Spinal cord (tissue), 10 donors: ENCODE measurements around the gene METTL3. TPM values are rescaled to one million over a fixed set of nuclear protein-coding genes. Genes with fewer than 3 reads are reported as not detected.
A peak's percentile ranks its signal among the peaks of the same experiment; 100 is the strongest.

Source experiments
- DNase-seq, 6 donors: peaks; one replicate each; pipeline versions ENCODE4 v3.0.0 to v3.0.0-alpha.2; 2013 to 2015; ENCODE audit warnings: low spot score in 6 of 6, low read depth in 4 of 6
- H3K27ac ChIP-seq: one replicate; pipeline ENCODE4 v1.5.1; 2013; ENCODE audit warnings: low read depth, low read length, control low read depth
- H3K27me3 ChIP-seq: one replicate; pipeline ENCODE4 v1.6.1; 2013; ENCODE audit warnings: low read length; ENCODE audit not compliant: control insufficient read depth, insufficient read depth
- H3K36me3 ChIP-seq: one replicate; pipeline ENCODE4 v1.6.1; 2013; ENCODE audit warnings: low read length; ENCODE audit not compliant: control insufficient read depth, insufficient read depth
- H3K4me1 ChIP-seq: one replicate; pipeline ENCODE4 v1.6.1; 2013; ENCODE audit warnings: low read length; ENCODE audit not compliant: control insufficient read depth, insufficient read depth
- H3K4me3 ChIP-seq: one replicate; pipeline ENCODE4 v1.5.1; 2013; ENCODE audit warnings: low read depth, low read length, control low read depth
- H3K9me3 ChIP-seq: one replicate; pipeline ENCODE4 v1.6.1; 2013; ENCODE audit warnings: low read length; ENCODE audit not compliant: control insufficient read depth, insufficient read depth
- WGBS: methylation state at CpG from one replicate; pipeline ENCODE4 v1.1.5; 2013; ENCODE audit warnings: missing lambda C conversion rate; ENCODE audit not compliant: insufficient coverage; 5-methylcytosine and 5-hydroxymethylcytosine counted together
- polyA plus RNA-seq, 2 donors: library from polyadenylated mRNA; unstranded; fragments of 120-200 nt; gene quantifications; one replicate each; pipeline ENCODE4 v1.2.1, GENCODE V29; 2013; ENCODE audit not compliant: insufficient read length in 2 of 2
- total RNA-seq, 2 donors: library from RNA; depleted of rRNA in 1 of 2; stranded (reverse); fragments of 120-200 nt in 1 of 2; fragments of >200 nt in 1 of 2; gene quantifications; one replicate each; pipeline versions ENCODE4 v1.2.3 to v1.2.4, GENCODE V29; 2013 to 2014
- donor health status: healthy.

The METTL3 gene
- total and polyA plus RNA-seq, 4 donors: 64.9 to 79.0 (median 76.7) TPM

DNA sequence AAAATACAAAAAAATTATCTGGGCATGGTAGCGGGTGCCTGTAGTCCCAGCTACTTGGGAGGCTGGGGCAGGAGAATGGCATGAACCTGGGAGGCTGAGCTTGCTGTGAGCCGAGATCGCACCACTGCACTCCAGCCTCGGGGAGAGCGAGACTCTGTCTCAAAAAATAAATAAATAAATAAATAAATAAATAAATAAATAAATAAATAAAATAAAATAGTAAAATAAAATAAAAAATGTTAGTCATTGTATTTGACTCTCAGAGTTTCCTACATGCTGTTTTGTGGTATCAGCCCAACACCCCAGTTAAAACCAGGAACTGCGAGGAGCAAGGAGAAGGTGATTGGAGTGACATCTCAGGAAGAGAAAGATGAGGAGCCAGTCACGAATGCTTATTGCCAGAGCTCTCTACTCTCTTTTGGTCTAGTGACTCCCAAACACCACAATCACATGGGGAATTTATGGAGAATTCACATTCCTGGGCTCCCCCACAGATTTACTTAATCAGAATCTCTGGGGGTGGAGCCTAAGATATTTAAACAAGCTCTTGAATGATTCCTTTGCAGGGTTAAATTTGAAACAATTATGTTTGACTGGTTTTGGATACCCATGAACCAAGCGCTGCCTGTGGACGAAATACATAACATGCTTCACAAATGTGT, 30.4 kb upstream of the METTL3 start:
- 90% methylated on average over 2 of the region's 9 CpGs for WGBS
- H3K27ac ChIP-seq: no peak overlapping the region
- H3K4me3 ChIP-seq: no peak overlapping the region
- H3K4me1 ChIP-seq: peaks cover 12% of the 10 kb centered on the region
- H3K9me3 ChIP-seq: no peaks in the 10 kb centered on the region
- no peak for DNase-seq
- no peaks in the 10 kb centered on the region for H3K27me3 ChIP-seq
- no peaks in the 10 kb centered on the region for H3K36me3 ChIP-seq

DNA sequence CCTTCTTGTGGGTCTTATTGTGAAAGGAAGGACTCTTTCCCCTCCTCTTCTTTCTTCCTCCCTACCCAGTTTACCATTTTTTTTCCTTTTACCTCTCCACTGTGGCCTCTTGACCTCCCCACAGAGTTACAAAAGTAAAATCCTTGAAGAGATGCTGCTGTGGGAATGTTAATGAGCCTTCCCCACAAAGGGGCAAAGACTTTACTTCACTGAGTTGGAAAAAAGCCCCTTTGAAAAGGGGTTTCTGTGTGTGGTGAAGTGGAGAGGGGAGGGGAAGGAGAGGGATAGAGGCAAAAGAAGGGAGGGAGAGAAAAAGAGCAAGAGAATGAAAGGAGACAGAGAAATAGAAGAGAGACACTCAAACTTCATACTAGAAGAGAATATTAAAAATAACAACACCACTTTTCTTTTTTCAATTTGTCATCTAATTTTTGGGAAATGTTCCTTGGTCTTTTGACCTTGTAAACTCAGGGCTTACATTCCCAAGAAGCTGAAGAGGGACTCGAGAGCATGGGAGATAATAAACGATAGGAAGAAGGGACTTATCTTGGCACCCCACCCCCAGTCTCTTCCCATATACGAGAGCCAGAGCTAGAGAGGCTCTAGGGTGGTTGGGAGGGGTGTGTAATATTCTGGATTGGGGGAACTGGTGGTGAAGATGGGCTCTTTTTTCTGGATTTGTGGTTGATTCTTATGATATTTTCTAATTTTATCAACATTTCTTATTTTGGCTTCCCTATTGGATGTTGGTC, 28.2 kb upstream of the METTL3 start:
- peak in 3 of 6 donors; percentile 69 to 90 (median 88) for DNase-seq
- H3K27me3 ChIP-seq: no peaks in the 10 kb centered on the region
- peaks cover 18% of the 10 kb centered on the region for H3K4me1 ChIP-seq
- no peaks in the 10 kb centered on the region for H3K36me3 ChIP-seq
- H3K9me3 ChIP-seq: no peaks in the 10 kb centered on the region
- no CpG with 5 or more reads among the region's 3 CpGs for WGBS
- no peak overlapping the region for H3K4me3 ChIP-seq
- H3K27ac ChIP-seq: peak overlapping the region; percentile 79

DNA sequence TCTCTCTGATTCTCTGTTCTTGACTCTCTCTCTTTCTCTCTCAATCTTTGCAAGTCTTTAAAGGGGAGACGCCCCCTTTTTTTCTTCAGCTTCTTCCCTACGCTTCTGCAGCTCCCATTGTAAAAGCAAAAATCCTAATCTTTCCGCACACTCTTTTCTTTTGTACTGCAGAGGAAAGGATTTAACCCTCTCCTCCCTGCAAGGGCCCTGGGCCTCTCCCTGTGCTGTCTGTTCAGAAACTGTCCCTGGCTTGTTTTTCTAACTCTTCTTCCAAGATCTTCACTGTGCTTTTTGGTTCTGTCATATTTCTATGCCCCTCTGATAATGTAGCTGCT, 25.9 kb upstream of the METTL3 start:
- no peaks in the 10 kb centered on the region for H3K27me3 ChIP-seq
- H3K4me1 ChIP-seq: peaks cover 15% of the 10 kb centered on the region
- H3K4me3 ChIP-seq: peak overlapping the region; percentile 63
- WGBS: 0% methylated on average over 3 of the region's 3 CpGs
- peak in 1 of 6 donors; percentile 59 for DNase-seq
- H3K36me3 ChIP-seq: no peaks in the 10 kb centered on the region
- H3K9me3 ChIP-seq: no peaks in the 10 kb centered on the region
- peak overlapping the region; percentile 84 for H3K27ac ChIP-seq

DNA sequence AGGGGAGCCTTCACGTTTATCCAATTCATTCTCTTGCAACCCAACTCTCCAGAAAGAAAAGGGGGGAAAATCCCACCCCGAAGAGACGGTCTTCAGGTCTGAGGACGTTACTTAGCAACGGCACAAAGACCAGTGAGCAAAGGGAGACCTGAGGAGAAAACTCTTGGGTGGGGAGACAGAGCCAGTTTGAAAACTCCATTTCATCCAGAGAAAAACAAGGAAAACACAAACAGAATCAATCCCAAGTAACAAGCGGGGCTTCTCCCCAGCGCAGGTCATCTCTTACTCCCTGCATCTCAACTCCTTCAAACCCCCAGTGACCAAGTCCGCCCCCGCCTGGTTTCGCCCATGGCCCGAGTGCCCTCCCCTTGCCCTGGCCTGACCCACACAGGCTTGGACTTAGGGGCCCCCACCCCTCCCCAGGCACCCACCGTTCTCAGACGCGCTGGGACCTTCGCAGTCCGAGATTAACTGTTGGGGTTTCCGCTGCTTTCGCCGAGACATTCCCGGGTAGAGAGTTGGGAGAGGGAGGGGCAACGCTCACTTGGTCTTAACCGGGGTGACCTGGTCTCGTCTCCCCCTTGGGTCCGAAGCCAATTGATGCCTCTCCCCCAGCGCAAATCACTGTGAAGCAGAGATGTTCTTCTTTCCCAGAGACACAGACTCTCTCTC, 25.4 kb upstream of the METTL3 start:
- no peaks in the 10 kb centered on the region for H3K9me3 ChIP-seq
- H3K36me3 ChIP-seq: no peaks in the 10 kb centered on the region
- H3K4me1 ChIP-seq: peaks cover 15% of the 10 kb centered on the region
- peak overlapping the region; percentile 84 for H3K27ac ChIP-seq
- H3K27me3 ChIP-seq: no peaks in the 10 kb centered on the region
- DNase-seq: peak in 3 of 6 donors; percentile 71 to 90 (median 83)
- WGBS: 0% methylated on average over 18 of the region's 25 CpGs
- peak overlapping the region; percentile 63 for H3K4me3 ChIP-seq

DNA sequence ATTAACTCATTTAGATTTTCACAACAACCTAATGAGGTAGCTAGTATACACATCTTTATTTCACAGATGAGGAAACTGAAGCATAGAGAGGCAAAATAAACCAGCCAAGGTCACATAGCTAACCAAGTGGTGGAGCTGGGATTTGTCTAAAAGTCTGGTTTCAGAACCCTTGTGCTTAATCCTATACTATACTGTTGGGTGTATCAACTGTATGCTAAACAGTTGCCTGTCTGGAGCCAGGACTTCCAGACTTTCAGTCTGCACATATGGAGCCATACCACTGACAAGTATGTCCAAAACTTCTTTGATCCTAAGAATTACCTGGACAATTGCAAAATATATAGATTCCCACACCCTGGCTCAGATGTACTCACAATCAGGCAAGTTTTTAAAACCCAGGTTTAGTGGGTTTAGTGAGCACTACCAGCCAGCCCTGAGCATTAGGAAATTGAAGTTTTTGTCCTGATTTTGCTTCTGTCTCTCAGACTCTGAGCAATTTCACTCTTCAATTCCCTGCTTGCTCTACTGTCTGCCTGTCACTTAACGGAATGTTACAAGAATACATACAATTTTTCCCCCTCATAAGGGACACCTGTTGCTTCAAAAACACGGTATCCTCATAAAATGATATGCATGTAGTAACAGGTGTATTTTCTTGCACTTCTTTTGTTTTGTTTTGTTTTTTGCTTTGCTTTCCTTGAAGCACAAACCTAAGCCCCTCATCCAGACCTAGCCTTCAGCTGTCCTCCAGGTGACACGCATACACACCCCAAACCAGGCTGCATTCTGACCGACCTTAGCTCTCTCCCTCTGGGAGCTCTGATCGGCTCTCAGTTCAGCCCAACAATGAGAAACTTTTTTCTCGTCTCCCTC, 24.6 kb upstream of the METTL3 start:
- Histone ChIP-seq H3K27me3 (no peaks in the 10 kb centered on the region), H3K4me3 (peak overlapping the region; percentile 63), H3K36me3 (no peaks in the 10 kb centered on the region), H3K27ac (peak overlapping the region; percentile 84), H3K9me3 (no peaks in the 10 kb centered on the region), H3K4me1 (peaks cover 15% of the 10 kb centered on the region)
- DNase-seq: no peak
- 6% methylated on average over 4 of the region's 6 CpGs for whole genome bisulfite sequencing

DNA sequence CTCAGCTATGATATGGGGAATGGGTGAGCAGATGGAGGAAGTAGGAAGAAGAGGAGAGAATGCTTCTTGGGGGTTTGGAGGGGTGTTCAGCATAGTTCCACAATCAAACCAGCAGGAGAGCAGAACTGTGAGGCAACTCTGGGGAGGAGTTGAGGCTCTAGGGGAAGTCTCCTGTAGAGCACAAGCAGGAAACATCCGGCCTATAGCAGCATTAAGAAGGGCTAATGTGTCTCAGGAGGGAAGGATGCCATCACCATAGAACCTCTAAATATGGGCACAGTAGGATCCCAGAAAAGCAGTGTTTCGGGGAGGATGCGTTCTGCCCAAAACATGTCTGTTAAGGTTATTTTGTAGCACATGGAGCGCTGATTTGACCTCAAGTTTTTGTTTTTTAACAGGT, 23.4 kb upstream of the METTL3 start:
- Histone ChIP-seq H3K9me3 (no peaks in the 10 kb centered on the region), H3K36me3 (no peaks in the 10 kb centered on the region), H3K4me3 (peak overlapping the region; percentile 63), H3K4me1 (peaks cover 15% of the 10 kb centered on the region), H3K27ac (peak overlapping the region; percentile 61), H3K27me3 (no peaks in the 10 kb centered on the region)
- peak in 1 of 6 donors; percentile 64 for DNase-seq
- WGBS: 60% methylated on average over 1 of the region's 4 CpGs

DNA sequence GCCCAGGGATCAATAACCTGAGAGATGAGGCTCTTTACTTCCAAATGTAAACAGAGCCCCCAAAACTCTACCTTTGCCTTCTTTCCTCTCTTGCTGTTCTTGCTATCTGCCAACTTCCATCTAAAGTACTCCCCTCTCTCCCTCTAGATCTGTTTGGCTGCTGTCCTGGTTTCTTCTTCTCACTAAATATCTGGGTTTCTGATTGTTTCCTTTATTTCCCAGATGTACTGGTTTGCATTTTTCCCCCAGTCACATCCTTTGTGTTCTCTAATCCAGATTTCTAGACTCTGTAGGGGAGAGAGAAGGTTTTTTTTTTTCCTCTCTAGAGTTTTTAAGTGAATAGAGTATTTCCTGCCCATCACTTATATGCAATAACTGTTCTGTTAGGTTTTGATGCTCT, 22.2 kb upstream of the METTL3 start:
- Histone ChIP-seq H3K27ac (peak overlapping the region; percentile 6), H3K9me3 (no peaks in the 10 kb centered on the region), H3K27me3 (no peaks in the 10 kb centered on the region), H3K4me1 (peaks cover 15% of the 10 kb centered on the region), H3K4me3 (no peak overlapping the region), H3K36me3 (no peaks in the 10 kb centered on the region)
- peak in 1 of 6 donors; percentile 52 for DNase-seq

DNA sequence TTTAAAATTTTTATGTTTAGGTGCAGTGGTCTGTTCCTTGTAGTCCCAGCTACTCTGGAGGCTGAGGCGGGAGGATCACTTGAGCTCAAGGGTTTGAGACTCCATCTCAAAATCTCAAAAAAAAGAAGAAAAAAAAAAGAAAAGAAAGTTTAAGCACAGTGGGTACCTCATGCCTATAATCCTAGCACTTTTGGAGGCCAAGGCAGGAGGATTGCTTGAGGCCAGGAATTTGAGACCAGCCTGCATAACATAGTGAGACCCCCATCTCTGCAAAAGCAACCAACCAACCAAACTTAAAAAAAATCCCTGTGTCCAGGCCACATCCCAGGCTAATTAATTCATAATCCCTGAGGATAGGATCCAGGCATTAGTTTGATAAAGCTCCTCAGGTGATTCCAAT, 18.4 kb upstream of the METTL3 start:
- peaks cover 17% of the 10 kb centered on the region for H3K4me1 ChIP-seq
- no peak overlapping the region for H3K4me3 ChIP-seq
- no peaks in the 10 kb centered on the region for H3K27me3 ChIP-seq
- no peaks in the 10 kb centered on the region for H3K9me3 ChIP-seq
- DNase-seq: no peak
- H3K36me3 ChIP-seq: peaks cover 9% of the 10 kb centered on the region
- WGBS: no CpG with 5 or more reads among the region's 1 CpG
- H3K27ac ChIP-seq: no peak overlapping the region
